Kidney (tissue), 14 donors: ENCODE measurements around the gene RBBP8. TPM values are rescaled to one million over a fixed set of nuclear protein-coding genes. Genes with fewer than 3 reads are reported as not detected.

Source experiments
- DNase-seq, 5 donors: peaks; one replicate each; pipeline ENCODE4 v3.0.0-alpha.2; 2013 to 2020
- FAIRE-seq: peaks from 2 replicates; lab custom pipeline; 2012; peaks lifted over from hg19 to GRCh38; lab: Jason Lieb, UNC
- H3K27ac ChIP-seq, 2 donors: one replicate each; pipeline ENCODE4 v1.7.0; 2013; ENCODE audit warnings: low read depth in 2 of 2, low read length in 2 of 2, inconsistent platforms in 1 of 2
- H3K27me3 ChIP-seq: one replicate; pipeline ENCODE4 v1.7.1; 2013; ENCODE audit warnings: low read length, inconsistent platforms; ENCODE audit not compliant: control insufficient read depth, insufficient read depth
- H3K36me3 ChIP-seq, 3 donors: one replicate each; pipeline versions ENCODE4 v1.7.0 to v1.7.1; 2013; ENCODE audit warnings: low read length in 3 of 3, control low read depth in 1 of 3, inconsistent platforms in 1 of 3; ENCODE audit not compliant: insufficient read depth in 3 of 3, control insufficient read depth in 2 of 3
- H3K4me1 ChIP-seq, 3 donors: one replicate each; pipeline versions ENCODE4 v1.7.0 to v1.7.1; 2013; ENCODE audit warnings: low read length in 3 of 3, inconsistent platforms in 1 of 3, low read depth in 1 of 3; ENCODE audit not compliant: control insufficient read depth in 2 of 3, insufficient read depth in 2 of 3
- H3K4me3 ChIP-seq, 3 donors: one replicate each; pipeline versions ENCODE4 v1.7.0 to v1.8.1; 2013; ENCODE audit warnings: low read length in 3 of 3, control low read depth in 1 of 3, inconsistent platforms in 1 of 3
- H3K9ac ChIP-seq, 3 donors: one replicate each; pipeline versions ENCODE4 v1.7.0 to v1.7.1; 2013; ENCODE audit warnings: low read length in 3 of 3, control low read depth in 1 of 3, inconsistent platforms in 1 of 3
- H3K9me3 ChIP-seq, 3 donors: one replicate each; pipeline versions ENCODE4 v1.7.0 to v1.7.1; 2013; ENCODE audit warnings: low read length in 3 of 3, control low read depth in 1 of 3, inconsistent platforms in 1 of 3; ENCODE audit not compliant: control insufficient read depth in 2 of 3, insufficient read depth in 1 of 3
- intact Hi-C: fragments of 100-400 bp; cut with DNase I; formaldehyde crosslinking; loops from one replicate; pipeline ENCODE4 v1.11.1; 2022
- polyA plus RNA-seq: library from polyadenylated mRNA; stranded (reverse); fragments of 350-450 nt; fragmentation: Illumina TruSeq; extraction: RNeasy Lipid Tissue Mini Kit (QIAGEN cat#74804); gene quantifications from one replicate; pipeline ENCODE4 v1.2.3, GENCODE V29; 2014; ENCODE audit warnings: low read depth, low replicate concordance; ENCODE audit not compliant: insufficient read depth
- total RNA-seq: library from RNA; stranded (reverse); fragmentation: NEBNext Ultra II Directional; extraction: Animal tissue kit (Norgen Biotek cat#: 25700); gene quantifications from one replicate; pipeline ENCODE4 v1.2.1, GENCODE V29; 2021
- TF ChIP-seq, protein P1 (sequence below): IDR thresholded peaks from 3 replicates; pipeline ENCODE4 v1.5.1; 2012; ENCODE audit warnings: mild to moderate bottlenecking, moderate library complexity, borderline replicate concordance; ENCODE audit not compliant: insufficient read depth; ENCODE audit errors: extremely low read depth
- donor health status: control.
- donor health status: control.
- donor health status: control.
- donor health status: control.
- donor health status: control.
- donor health status: DM: yes; HTN: yes; CAD: no.
- donor health status: Normal renal cell carcinoma (clear cell type).

Gene RBBP8
- total and polyA plus RNA-seq, 2 donors from 2014 or later = 45.8 to 166 TPM

DNA sequence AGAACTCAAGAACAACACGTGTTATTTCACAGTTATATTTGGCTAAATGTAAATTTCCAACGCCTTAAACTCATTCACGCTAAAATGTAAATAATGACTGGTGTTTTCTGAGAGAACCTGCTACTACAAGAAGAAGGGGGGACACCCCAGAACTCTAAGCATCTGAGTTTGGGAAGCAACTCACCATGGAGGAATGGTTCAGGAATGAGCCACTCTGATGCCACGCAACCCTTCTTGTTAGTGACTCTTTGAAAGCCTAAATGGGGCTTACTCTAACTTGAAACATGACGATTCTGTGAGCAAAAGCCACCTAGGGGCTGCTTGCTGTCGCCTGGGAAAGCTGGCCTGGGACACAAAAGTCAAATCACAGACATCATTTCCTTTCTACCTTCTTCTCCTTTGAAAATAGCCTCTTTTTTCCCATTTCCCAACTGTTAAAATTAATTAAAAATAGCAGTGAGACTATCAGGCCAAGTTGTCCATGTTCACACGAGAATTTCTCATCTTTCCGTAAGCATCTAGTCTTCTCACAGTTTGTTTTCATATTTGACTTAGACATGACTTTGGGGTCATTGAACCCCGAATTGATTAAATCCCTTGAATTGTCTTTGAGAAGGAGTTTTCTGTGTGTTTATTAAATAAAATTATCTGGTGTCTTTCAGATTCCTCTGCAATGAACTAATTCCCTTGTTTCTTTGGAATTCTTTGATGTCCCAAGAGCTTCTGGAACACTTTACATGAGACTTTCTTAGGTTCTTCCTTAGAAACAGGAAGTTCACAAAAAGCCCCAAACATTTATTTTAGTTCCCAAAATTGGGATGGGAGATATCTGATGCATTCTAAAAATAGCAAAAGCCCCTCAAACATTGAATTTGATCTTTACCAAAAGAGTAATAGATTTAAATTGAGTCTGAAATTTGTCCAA, 126.7 kb downstream of the RBBP8 start:
- intact Hi-C loops = no loop called here
- Histone ChIP-seq H3K4me1 (no peaks in the 10 kb centered on the region), H3K27ac (no peak overlapping the region), H3K9ac (no peak overlapping the region), H3K4me3 (no peak overlapping the region), H3K36me3 (no peaks in the 10 kb centered on the region), H3K9me3 (peaks cover 0 to 4% (median 0%) of the 10 kb centered on the region in 3 donors), H3K27me3 (no peaks in the 10 kb centered on the region)
- DNase-seq = no peak
- TF ChIP-seq, protein P1, sequence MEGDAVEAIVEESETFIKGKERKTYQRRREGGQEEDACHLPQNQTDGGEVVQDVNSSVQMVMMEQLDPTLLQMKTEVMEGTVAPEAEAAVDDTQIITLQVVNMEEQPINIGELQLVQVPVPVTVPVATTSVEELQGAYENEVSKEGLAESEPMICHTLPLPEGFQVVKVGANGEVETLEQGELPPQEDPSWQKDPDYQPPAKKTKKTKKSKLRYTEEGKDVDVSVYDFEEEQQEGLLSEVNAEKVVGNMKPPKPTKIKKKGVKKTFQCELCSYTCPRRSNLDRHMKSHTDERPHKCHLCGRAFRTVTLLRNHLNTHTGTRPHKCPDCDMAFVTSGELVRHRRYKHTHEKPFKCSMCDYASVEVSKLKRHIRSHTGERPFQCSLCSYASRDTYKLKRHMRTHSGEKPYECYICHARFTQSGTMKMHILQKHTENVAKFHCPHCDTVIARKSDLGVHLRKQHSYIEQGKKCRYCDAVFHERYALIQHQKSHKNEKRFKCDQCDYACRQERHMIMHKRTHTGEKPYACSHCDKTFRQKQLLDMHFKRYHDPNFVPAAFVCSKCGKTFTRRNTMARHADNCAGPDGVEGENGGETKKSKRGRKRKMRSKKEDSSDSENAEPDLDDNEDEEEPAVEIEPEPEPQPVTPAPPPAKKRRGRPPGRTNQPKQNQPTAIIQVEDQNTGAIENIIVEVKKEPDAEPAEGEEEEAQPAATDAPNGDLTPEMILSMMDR = no peak
- no peak for FAIRE-seq

DNA sequence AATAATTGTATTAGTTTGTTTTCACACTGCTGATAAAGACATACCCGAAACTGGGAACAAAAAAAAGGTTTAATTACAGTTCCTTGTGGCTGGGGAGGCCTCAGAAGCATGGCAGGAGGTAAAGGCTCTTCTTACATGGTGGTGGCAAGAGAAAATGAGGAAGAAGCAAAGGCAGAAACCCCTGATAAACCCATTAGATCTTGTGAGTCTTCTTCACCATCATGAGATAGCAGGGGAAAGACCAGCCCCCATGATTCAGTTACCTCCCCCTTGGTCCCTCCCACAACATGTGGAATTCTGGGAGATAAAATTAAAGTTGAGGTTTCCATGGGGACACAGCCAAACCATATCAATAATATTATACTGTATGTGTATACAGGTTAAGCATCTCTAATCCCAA, 128.9 kb downstream of the RBBP8 start:
- Histone ChIP-seq H3K4me3 (no peak overlapping the region), H3K27ac (no peak overlapping the region), H3K27me3 (no peaks in the 10 kb centered on the region), H3K9me3 (peaks cover 0 to 4% (median 0%) of the 10 kb centered on the region in 3 donors), H3K36me3 (no peaks in the 10 kb centered on the region), H3K4me1 (no peaks in the 10 kb centered on the region), H3K9ac (no peak overlapping the region)
- intact Hi-C loops = no loop called here
- DNase-seq (no peak), FAIRE-seq (no peak)
- TF ChIP-seq, protein P1 = no peak

DNA sequence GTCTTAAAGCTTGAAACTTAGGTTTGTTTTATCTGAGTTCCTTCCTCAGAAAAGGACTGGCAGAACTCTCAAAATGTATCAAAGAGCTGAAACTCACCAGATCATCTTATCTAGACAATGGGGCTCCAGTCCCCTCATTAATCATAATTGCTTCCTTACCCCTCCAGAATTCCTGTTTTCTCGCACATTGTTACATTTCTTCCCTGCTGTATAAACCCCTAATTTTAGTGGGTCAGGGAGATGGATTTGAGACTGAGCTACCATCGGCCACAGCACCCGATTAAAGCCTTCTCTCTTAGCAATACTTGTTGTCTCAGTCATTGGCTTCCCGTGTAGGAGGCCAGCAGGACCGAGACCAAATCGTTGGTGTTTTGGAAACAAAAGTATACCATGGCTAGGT, 130.4 kb downstream of the RBBP8 start:
- TF ChIP-seq, protein P1 = no peak
- FAIRE-seq (no peak), DNase-seq (no peak)
- Histone ChIP-seq H3K9ac (no peak overlapping the region), H3K9me3 (peaks cover 0 to 4% (median 0%) of the 10 kb centered on the region in 3 donors), H3K27ac (no peak overlapping the region), H3K36me3 (no peaks in the 10 kb centered on the region), H3K4me1 (no peaks in the 10 kb centered on the region), H3K4me3 (no peak overlapping the region), H3K27me3 (no peaks in the 10 kb centered on the region)
- intact Hi-C loops = no loop called here
